ENCODE data around the gene LILRA6.
"Not testable (repeated sequence)": the region's sequence is repeated elsewhere in the genome, so short reads cannot be mapped to it uniquely, and the experiment has no call there.

LILRA6 gene

DNA sequence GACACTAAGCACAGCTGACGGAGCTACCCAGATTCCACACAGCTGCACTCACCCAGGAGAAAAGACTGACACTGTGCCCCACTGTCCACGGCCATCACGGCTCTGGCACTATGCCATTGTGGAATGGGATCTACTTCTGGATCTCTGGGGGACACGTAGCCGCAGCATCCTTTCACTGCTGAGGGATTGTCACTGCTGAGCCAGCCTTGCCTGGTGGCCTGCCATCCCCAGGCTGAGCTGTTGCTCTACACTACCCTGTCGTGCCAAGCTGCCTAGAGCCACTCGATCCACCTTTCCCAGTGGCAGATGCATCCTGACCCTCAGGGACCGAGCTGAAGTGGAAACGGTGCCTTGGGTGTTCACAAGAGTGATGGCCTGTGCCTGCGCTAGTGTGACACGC, 19.5 kb upstream of the LILRA6 start:
- FAIRE-seq, result no peak

DNA sequence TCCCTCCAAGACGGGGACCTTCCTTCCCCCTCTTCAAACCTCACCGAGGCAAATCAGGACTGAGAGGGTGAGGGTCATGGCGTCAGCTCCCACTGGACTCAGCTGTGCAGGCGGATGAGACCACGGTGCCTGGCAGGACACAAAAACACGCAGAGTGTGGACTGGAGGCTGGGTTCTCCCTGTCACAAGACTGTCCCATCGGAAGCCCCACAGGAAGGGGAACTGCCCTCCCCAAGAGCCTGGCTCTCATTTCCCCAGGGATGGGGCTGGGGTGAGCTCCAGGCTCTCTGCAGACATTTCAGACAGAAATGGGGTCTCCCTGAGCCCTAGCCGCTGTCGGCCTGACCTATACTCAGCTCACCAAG, 14.5 kb upstream of the LILRA6 start, which contains the start of gene LILRB5:
TSS of gene LILRB5 (minus strand) at position 158 of the 365 bp plus-strand sequence. CDS start at position 78, 80 bp downstream.
- no peak for FAIRE-seq

GRCh38 chr19:54256250-54257115, 13.9 kb upstream of the LILRA6 start:
- FAIRE-seq, result no peak

GRCh38 chr19:54255105-54255775, 12.7 kb upstream of the LILRA6 start:
- no peak for FAIRE-seq

GRCh38 chr19:54254195-54254906, 11.8 kb upstream of the LILRA6 start:
- FAIRE-seq, result no peak

DNA sequence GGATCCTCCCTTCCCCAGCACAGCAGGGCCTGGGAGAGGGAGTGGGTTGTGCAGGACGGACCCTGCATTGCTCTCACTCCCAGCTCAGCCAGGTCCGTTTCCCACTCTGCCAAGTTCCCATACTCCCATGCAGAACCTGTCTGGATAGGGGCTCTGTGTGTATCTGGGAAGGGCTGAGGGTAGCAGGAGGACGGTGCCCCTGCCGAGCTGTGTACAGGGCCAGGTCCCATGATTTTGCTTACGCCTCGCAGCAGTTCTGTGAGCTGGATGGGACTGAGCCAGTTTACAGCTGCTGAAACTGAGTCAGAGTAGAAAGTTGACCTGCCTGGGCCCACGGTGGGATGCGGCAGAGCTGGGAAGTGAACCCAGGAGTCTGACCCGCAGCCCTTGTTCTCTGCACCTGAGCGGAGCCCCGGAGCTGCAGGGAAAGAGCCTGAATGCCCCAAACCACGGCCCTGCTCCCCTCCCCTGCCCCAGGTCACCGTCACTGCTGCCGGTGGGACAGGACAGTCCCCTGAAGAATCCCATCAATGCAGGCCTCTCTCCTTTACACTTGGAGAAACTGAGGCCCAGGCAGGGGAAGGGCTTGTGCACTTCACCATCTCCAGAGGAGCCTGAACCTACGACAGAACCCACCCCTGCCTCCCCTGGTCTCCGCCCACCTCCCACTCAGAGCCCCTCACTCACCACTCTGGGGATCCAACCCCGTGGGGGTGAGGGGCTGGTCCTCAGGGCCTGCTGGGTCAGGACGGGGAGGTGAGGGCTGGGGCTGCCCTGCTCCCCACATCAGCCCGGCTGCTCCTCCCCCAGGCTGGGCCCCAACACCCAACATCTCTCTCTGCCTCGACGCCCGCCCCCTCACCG, 11.0 kb upstream of the LILRA6 start:
- FAIRE-seq, result no peak

DNA sequence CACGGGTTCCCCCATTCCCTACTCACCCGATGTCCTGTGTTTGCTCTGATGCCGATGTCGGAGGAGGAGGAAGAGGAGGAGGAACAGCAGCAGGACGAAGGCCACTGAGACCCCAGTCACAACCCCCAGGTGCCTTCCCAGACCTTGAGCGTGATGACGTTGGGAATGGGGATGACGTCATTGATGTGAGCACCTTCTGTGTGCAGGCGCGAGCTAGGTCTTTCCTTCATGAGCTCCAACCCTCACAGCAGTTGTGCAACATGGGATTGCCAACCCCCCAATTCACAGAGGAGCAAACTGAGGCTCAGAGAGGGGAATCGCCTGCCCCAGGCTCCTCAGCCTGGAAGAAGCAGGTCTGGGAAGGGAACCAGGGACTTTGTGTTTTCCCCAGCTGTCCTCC, 10.3 kb upstream of the LILRA6 start:
- FAIRE-seq, result no peak

DNA sequence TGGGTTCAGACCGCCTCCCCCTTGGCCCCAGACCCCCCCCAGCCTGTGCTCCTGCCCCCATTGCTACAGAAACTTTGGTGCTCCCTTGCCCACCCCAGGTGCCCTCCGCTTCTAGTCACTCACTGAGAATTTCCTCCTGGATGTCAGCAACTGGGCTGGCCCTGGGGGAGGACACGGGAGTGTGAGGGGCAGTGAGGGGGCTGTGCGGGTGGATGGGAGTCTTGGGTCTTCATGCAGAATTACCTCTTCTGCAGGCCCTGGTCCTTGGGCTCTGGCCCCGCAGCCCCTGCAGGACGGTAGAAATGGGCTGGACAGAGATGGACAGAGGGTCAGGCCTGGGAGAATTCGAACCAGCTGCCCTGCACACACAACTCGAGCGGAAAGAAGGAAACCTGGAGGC, 9.7 kb upstream of the LILRA6 start:
- no peak for FAIRE-seq

GRCh38 chr19:54248016-54248601, 5.5 kb upstream of the LILRA6 start:
- FAIRE-seq, result no peak

- no peak for FAIRE-seq
Measured at GRCh38 chr19:54247106-54247930, 4.7 kb upstream of the LILRA6 start.

- FAIRE-seq, result no peak
Measured at GRCh38 chr19:54245936-54246335, 3.3 kb upstream of the LILRA6 start.

- FAIRE-seq, result not testable (repeated sequence)
Measured at GRCh38 chr19:54243809-54244208, 1.2 kb upstream of the LILRA6 start.

DNA sequence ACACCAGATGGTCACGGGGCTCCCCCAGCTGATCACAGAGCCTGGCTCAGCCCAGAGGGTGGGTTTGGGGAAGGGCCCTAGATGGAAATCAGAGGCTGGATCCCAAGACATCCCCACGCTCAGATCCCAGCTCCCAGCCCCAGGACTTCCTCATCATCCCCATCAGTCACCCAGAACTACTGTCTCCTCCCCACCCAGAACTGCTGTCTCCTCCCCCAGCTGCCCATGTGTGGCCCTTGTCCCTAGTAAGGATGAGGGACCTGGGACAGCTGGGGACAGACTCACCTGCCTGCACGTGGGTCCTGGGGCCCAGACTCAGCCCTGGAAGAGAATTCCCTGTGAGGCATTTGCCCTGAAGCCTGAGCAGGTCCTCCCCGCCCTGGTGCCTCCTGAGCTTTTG, 356 bp downstream of the LILRA6 start:
- FAIRE-seq, result not testable (repeated sequence)

DNA sequence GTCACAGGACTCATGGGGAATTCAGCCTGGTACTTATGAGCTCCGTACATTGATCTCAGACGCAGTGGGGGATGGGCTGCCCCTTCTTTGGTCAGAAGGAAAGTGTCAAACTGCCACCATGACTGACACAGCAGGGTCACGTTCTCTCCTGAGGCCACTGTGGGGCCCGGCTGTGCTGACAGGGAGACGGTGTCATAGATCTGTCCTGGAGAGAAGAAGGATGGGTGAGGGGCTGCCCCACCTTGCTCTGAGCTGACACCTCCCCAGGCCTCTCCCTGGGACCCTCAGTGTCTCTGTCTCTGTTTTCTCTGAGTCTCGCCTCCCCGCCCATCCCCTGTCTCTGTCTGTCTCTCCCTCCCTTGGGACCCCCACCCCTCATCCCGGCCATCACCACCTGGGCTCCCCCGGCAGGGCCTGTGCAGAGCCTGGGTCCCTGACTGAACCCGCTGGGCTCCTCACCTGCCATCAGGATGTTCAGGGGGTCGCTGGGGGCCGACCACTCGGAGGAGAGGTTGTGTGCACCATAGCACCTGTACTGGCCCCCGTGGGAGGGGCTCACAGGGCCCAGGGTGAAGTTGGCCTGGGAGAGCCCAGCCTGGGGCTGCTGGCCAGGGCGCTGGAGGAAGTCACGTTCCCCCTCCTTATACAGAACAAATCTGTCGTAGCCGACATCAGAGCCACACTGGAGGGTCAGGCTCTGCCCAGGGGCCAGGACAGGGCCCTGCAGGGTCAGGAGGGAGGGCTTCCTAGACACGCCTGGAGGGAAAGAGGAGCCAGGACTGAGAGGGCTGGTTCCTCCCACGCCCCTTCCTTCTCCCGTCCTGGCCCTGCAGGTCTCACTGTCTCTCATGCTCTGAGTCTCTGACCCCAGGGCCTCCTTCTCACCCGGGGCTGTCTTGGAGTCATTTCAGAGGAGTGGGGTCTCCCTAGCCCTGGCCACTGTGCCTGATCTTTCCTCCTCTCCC, 1.9 kb downstream of the LILRA6 start:
- not testable (repeated sequence) for FAIRE-seq

DNA sequence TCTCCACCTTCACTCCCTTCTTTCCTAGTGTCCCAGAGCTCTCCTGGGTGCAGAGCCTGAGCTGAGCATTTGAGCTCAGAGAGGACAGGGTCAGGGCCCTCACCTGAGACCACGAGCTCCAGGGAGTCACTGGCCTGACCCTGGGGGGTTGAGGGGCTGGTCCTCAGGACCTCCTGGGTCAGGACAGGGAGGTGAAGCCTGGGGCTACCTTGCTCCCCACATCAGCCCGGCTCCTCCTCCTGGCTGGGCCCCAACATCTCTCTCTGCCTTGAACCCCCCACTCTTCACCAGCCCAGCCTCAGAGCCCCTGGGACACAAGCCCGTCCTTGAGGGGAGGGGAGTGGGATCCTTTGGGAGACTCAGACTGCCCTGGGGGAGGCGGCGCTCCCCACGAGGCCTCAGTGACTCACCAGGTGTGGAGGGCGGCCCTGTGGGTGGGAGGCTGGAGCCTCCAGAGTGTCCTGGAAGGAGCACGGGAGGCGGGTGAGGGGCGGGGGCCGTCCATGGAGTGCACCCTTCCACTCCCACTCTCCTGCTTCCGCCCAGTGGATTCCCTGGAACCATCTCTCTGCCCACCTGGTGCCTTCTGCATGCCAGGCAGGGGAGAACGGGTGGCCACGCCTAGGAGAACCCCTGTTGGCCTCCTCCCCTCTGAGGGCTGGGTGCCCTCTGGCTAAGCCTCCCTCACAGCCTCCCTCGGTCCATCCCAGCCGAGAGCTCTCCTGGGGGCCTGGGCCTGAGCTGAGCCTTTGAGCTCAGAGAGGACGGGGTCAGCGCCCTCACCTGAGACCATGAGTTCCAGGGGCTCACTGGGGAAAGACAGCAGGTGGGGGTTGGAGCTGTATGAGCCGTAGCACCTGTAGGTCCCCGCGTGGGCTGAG, 2.9 kb downstream of the LILRA6 start:
- FAIRE-seq, result not testable (repeated sequence)

DNA sequence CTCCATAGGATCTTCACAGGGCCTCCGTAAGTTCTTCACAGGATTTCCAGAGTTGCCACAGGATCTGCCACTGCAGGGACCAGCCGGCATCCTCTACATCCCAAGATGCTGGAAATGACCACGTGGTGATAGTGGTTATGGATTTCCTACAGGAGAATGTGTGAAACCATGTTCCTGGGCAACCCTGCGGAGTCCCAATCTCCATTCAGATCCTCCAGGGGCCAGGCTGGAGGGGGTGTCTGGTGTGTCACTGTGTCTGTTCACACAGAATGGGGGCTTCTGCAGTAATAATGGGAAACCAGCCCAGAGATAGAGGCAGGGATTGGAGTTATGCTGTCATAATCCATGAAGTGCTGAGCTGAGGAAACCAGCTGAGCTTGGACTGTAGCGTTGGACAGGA, 8.6 kb downstream of the LILRA6 start:
- FAIRE-seq, result no peak

DNA sequence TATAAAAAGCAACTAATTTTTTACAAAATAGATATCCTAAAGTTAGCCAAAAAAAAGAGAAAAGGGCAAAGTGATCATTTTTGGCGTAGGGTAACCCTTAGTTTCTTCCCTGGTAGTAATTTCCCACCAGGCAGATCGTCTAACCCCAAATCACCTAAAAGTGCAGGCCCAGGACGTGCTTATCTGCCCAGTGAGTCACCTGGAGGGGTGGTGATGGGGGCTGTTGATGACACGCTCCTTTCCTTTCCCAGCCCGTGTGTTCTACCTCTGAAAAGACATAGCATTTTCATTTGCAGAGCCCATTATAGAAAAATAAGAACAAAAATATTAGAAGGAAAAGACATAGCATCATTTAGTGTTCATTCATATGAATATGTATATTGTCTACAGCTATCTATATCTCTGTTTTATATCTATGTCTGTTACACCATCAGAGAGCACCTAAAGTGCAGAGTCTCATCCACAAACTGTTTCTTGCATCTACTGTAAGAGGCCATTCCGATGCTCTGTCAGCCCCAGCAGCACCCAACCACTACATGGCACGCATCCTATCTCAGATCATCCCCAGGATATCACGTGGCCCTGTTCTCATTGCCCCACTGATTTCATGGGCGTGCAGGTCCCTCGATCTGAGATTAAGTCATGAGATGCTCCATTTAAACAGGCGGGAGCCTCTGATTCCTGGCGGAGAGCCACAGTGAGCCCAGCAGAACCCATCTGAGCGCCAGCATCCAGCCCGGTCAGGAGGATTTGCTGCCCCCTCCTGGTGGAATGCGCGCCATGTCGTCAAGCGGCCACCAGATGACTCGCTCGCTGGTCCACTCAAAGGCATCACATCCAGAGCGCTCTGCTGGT, 11.3 kb downstream of the LILRA6 start:
- peak; percentile 17 for FAIRE-seq

- FAIRE-seq, result no peak
Measured at GRCh38 chr19:54230031-54230430, 12.6 kb downstream of the LILRA6 start.
